ENCODE measurements around the gene TTLL8. TPM values are rescaled to one million over a fixed set of nuclear protein-coding genes. Genes with fewer than 3 reads are reported as not detected.

TTLL8 gene
- total RNA-seq, 1 donor from 2014 or later: not detected

DNA sequence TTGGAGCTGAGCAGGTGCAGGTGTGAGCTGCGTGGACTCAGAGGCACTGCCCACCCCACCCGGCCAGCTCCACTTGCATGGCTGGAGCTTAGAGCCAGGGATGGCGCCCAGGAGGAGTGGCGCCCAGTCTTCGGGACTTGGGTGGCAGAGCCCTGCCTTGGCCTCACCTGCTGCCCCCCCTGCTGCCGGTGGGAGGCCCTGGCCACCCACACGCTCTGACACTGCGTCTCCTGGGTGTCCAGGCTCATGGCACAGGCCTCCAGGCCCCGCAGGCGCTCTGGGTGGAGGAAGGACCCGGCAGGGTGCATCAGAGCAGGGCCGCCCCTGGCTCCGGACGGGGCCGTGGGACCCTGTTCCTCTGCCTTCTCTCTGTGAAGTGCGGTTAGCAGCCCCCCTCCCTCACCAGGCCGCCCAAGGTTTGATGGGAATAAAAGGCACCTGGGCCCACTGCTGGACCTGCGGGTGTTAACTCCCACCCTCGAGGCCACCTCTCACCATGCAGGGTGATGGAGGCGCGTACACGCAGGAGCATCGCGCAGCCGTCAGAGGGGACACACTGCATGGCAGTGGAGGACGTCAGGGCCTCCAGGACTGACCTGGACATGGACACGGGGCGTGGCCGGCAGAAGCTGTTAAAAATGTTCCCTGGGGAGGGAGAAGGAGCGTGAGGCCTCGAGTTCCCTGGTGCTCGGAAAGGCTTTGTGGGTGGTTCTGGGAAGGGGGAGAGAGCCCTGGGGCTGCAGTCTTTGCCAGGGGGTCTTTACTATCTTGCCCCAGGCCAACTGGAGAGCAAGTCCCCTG, 57.3 kb downstream of the TTLL8 start:
- intact Hi-C loops (cut with micrococcal nuclease): no loop called here
- Histone ChIP-seq H3K4me3 (no peak overlapping the region), H3K4me1 (peaks cover 4% of the 10 kb centered on the region), H3K36me3 (no peaks in the 10 kb centered on the region), H3K27me3 (ENCODE audit: low read depth) (peaks cover 45% of the 10 kb centered on the region), H3K27ac (replicated peaks) (no peak overlapping the region), H3K9me3 (replicated peaks) (no peaks in the 10 kb centered on the region)
- TF ChIP-seq CTCF (IDR thresholded peaks at IDR 0.05; ENCODE audit: borderline replicate concordance): no peak
- DNase-seq: no peak

DNA sequence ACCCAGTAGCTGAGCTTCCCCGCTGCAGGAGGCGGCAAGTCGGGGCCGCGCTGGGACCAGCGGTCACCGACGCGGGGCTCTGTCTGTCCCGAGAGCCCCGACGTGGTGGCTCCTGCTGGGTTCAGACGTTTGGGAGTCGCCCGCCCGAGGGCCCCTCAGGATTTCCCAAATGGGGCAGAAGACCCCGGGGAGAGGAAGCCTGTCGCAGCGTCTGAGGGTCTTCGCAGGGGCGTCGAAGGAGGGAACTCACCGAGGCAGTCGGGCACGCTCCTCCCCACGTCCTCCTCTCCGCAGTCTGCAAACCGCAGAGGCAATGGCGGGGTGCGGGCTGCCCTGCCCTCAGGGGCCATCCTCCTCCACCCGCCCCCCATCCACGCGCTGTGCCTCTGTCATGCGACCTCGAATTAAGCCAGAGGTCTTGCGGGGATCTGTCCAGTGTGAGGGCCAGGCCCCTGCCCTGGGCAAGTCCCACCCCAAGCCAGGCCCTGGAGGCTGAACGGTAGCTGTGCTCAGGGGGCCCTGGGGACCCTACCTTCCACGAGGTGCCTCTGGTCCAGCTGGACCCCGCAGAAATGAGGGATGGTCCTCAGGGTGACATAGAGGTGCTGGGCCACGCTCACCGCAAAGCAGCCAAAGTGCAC, 58.0 kb downstream of the TTLL8 start:
- no peak overlapping the region for H3K27ac ChIP-seq (replicated peaks)
- no peak for TF ChIP-seq CTCF (IDR thresholded peaks at IDR 0.05; ENCODE audit: borderline replicate concordance)
- peaks cover 4% of the 10 kb centered on the region for H3K4me1 ChIP-seq
- H3K9me3 ChIP-seq (replicated peaks): no peaks in the 10 kb centered on the region
- intact Hi-C loops (cut with micrococcal nuclease): loop anchor here (10.0 kb wide), 1 partner anchor 75 kb away; no protein-coding TSS in a partner anchor
- H3K4me3 ChIP-seq: peak overlapping the region; percentile 52
- H3K36me3 ChIP-seq: no peaks in the 10 kb centered on the region
- H3K27me3 ChIP-seq (ENCODE audit: low read depth): peaks cover 45% of the 10 kb centered on the region
- DNase-seq: no peak

DNA sequence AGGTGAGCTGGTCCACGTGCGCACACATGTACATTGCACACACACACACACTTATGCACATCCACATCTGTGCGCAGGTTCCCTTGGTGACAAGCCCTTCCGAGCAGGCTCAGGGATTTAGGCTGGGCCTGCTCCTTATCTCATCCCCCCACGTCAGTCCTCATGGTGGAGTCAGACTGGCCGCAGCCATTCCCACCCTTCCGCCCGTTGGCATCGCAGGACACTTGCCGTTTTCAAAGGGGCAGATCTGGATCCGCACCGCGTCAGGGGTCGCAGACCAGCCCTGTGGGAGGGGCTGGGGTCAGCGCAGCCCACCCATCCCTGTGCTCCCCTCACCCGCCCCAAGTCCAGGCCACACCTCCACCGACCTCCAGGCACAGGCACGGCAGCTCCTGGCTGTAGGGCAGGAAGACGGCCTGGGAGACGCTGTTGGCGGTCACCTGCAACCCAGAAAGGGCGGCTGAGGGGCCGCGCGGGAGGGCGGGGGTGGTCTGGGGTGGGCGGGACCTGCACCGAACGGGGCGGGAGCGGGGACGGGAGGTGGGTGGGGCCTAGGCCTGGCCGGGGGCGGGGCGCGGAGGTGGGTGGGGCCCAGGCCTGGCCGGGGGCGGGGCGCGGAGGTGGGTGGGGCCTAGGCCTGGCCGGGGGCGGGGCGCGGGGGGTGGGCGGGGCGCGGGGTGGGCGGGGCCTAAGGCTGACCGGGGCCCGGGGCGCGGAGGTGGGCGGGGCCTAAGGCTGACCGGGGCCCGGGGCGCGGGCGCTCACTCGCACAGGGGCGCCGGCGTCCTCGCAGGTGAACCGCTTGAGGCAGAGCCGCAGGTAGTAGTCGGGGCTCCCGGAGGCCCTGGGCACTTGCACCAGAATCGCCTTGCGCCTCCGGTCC, 58.8 kb downstream of the TTLL8 start:
- peak overlapping the region; percentile 52 for H3K4me3 ChIP-seq
- no peak for TF ChIP-seq CTCF (IDR thresholded peaks at IDR 0.05; ENCODE audit: borderline replicate concordance)
- H3K4me1 ChIP-seq: peaks cover 4% of the 10 kb centered on the region
- intact Hi-C loops (cut with micrococcal nuclease): loop anchor here (10.0 kb wide), 1 partner anchor 75 kb away; no protein-coding TSS in a partner anchor
- H3K27ac ChIP-seq (replicated peaks): no peak overlapping the region
- no peaks in the 10 kb centered on the region for H3K9me3 ChIP-seq (replicated peaks)
- H3K27me3 ChIP-seq (ENCODE audit: low read depth): peaks cover 42% of the 10 kb centered on the region
- no peaks in the 10 kb centered on the region for H3K36me3 ChIP-seq
- no peak for DNase-seq

DNA sequence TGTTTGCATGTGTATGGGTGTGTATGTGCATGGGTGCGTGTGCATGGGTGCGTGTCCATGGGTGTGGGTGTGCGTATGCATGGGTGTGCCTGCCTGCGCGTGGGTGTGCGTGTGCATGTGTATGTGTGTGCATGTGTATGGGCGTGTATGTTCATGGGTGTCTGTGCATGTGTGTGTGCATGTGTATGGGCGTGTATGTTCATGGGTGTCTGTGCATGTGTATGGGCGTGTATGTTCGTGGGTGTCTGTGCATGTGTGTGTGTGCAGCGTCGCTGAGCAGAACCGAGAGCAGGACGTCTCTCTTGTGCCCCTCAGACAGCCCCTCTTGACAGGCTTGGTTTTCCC, 59.4 kb downstream of the TTLL8 start:
- peaks cover 4% of the 10 kb centered on the region for H3K4me1 ChIP-seq
- H3K27me3 ChIP-seq (ENCODE audit: low read depth): peaks cover 36% of the 10 kb centered on the region
- no peak for DNase-seq
- no peak for TF ChIP-seq CTCF (IDR thresholded peaks at IDR 0.05; ENCODE audit: borderline replicate concordance)
- intact Hi-C loops (cut with micrococcal nuclease): loop anchor here (10.0 kb wide), 1 partner anchor 74 kb away; no protein-coding TSS in a partner anchor
- no peak overlapping the region for H3K4me3 ChIP-seq
- no peaks in the 10 kb centered on the region for H3K9me3 ChIP-seq (replicated peaks)
- no peaks in the 10 kb centered on the region for H3K36me3 ChIP-seq
- H3K27ac ChIP-seq (replicated peaks): no peak overlapping the region

All from left ventricle myocardium inferior (tissue), 1 donor.